NCI-H524 (cell line): ENCODE measurements around the gene CCDC179.
A peak's percentile ranks its signal among the peaks of the same experiment; 100 is the strongest.

ENCODE experiments used
- DNase-seq, 2 experiments: peaks; one replicate each; lab custom pipeline; 2025; lab: John Stamatoyannopoulos, UW

CCDC179 gene

DNA sequence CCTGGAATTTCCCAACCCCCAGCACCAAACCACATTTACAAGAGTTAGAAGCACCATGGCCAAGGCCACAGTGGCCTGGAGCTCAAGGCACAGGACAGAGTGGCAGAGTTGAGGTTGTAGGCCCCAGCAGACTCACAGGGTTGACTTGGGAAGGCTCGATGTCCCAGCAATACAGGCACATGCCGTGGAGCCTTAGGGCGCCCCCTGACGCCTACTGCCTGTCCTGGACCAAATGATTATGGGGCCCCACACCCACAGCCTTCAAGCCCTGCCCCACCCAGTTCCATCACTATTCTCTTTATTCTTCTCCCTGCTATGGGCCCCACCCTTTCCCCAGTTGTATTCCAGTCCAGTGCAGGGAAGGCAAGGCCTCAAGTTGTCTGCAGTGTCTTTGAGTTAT, at the start of gene CCDC179:
CCDC179 (minus strand) TSS at position 234 of the 400 bp plus-strand sequence; CDS start at position 181, 53 bp downstream.
- DNase-seq = no peak

DNA sequence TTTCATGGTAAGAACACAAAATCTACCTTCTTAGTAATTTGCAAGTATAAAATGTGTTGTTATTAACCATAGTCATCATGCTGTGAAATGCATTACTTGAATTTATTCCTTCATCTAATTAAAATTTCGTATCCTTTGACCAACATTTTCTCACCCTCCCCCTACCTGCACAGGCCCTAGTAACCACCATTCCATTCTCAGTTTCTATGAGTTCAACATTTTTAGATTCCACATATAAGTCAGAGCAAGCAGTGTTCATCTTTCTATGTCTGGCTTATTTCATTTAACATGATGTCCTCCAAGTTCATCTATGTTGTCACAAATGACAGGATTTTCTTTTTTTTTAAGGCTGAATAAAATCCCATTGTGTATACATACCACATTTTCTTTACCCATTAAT, 43.5 kb upstream of the CCDC179 start:
- no peak for DNase-seq

DNA sequence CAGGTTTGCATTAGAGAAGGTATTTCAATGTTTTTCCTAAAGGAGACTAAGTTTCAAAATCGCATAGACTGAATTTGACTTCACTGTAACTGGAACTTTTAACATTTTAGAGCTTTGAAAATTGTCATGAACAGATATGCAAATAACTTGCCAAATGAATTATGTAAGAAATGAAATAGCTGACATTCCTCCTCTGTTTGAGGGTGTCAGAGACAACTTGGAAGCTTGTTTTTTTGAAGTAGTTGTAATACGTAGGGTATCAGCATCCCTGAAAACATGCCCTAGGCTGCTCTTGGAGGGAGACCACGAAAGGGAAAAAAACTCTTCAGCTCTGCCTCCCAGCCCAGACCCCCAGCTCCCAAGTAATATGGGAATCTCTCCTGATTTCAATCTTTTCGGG, 41.3 kb upstream of the CCDC179 start:
- no peak for DNase-seq

DNA sequence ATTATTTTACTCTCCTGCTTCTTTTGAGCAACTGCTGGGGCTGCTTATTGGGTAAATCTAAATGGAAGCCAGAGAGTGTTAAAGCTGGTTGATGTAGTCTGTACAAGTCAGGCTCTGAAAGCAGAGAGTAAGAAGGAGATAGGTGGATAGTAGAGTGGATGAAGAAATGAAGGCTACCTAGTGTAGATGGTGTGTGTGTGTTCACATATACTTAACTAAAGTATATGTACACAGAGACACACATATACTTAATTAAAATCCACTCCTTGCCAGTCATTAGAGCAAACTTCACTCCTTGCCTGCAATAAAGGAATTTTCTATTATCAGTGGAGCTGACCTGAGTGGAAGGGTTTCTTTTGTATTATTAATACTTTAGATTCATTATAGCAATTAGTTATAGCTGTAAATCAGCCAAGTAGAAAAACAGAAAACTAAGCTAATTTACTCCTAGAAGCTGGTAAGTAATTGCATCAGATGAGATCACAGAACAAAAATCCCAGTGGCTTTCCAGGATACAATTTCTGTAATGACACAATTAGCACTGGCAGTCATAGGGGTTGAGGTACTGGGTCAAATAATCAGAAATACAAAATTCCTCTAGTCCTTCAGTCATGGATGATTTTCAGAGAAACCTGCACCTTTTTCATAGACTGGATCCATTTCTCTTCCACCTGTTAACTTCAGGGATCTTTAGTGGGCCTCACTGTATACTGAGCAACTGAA, 40.7 kb upstream of the CCDC179 start:
- no peak for DNase-seq

DNA sequence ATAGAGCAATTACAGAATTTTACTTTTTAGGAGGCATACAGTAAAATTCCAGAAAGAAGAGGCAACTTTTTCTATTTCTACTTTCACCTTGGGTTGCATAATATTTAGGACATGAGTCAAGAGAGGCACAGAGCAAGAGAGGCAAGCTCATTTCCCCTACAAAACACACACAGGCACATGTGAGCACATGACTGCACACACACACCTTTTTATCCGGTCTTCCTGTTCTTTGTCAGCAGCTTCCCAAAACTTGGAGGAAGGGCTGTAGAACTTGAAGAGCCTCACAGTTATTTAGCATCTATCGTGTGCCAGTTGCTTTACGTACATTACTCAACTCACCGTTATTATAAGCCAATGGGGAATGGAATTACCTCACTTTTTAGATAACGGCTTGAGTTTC, 37.8 kb upstream of the CCDC179 start:
- no peak for DNase-seq

DNA sequence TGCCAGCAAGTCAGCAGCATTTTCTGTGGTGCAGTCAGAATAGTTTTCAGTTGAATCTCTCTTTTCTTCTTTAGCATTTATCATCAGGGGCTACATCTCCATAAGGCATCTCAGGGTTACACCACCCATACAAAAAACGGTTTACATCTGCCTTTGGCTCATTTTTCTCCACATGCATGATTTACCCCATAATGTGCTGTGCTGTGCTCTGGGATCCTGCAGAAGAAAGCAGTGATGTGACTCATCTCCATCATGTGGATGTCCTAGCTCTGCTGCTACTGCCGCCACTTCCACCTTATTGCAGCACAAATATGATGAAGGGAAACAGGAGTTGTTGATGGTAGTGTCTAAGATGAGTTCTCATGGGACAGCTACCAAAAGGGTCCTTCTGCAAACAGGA, 30.0 kb upstream of the CCDC179 start:
- no peak for DNase-seq

DNA sequence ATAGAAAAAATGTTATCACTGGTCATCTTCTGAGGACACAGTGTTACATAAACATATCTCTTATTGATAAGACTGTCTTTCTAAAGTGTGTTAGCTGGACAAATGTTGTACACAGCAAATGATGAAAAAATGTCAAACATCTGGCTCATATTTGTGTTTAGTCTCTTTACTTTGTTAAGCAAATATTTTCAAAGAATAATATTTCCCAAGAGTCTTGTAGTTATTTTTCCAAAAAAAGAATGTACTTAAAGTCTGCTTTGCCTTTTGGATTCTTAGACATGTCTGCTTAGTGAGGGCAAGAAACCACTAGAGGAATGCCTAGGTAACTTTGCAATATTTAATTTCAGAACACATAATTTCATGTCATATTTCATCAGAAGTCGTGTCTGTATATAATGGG, 23.9 kb upstream of the CCDC179 start:
- DNase-seq = no peak

DNA sequence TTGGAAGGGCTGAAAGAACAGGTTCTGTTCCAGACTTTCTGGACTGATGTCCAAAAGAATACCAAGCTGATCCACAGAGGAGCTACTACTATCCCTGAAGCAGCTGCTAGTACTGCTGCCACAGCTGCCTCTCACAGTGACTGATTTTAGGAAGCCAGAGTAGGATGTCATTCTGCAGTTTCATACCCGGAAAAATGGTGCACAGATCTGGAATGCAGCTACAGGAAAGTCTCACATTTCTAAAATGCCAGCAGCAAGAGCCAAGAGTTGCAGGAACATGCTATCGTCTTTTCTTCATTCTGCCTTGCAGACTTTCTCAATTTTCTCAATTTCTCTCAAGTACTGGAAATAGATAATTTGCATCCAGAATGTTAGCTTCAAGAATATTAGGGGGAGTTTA, 19.4 kb upstream of the CCDC179 start:
- DNase-seq = no peak

DNA sequence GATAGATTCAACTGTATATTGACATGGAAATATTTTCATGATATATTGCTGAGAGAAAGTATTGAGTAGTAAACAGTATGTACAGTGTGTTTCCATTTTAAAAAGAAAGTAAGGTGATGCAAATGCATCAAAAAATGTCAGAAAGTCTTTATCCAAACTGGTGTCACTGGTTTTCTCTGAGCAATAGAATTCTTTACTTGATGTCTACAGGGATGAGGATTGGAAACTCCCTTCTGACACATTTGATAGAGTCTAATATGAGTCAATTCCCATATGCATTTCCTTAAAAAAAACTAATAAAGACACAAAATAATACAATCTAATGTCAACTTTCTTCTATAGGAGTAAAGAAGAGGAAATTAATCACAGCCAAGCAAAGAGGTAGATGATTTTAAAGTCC, 18.3 kb upstream of the CCDC179 start:
- DNase-seq = no peak

DNA sequence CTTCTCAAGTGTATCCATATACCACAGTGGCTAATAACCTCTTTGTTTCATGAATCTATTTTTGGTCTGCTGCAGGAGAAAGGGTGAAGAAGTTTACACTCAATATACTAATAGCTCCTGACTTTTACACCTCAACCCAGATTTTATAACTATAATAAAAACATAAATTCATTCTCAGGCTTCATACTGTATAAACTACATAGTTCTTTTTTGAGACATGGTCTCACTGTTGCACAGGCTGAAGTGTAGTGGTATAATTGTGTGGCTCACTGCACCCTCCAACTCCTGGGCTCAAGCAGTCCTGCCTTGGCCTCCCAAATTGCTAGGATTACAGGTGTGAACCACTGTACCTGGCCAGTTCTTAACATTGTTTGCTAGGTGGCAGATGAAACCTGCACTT, 17.8 kb upstream of the CCDC179 start:
- DNase-seq = no peak

DNA sequence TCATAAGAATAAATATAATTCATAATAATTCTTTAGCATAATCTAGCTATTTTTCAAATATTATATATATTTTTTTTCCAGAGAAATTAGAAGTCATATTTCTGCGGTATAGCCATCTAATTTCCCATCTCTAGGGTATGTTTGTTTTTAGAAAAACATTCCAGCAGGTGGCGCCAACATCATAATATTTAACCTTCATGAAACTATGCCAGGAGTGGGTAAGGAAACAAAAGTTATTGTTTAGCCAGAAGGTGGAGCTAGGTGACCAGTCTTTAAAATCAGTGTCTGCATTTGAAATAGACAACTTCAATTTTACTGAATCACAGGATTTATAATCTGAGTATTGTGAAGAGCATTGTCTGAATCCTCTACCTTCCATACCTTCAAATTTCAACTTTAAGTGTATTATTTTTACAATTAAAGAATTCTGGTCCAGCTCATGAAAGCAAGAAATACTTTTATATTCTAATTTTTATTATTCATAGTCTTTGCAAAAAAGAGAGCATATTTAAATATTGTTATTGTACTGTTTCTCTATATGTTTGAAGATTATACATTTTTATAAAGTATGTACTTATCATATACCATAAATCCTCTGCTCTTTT, 15.7 kb upstream of the CCDC179 start:
- DNase-seq = peak; percentile 65 to 84

DNA sequence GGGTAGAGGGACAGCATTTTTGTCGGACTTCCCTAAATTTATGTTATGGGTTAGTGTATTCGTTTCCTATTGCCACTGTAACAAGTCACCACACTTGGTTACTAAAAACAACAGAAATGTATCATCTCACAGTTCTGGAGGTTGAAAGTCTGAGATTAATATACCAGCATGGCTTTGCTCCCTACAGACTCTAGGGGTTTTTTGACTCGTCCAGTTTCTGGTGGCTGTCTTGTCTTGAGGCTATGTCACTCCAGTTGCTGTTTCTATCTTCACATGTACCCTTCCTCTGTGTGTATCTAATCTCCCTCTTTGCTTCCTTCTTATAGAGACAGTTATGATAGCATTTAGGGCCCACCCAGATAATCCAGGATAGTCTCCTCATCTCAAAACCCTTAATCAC, 9.1 kb upstream of the CCDC179 start:
- DNase-seq = no peak

DNA sequence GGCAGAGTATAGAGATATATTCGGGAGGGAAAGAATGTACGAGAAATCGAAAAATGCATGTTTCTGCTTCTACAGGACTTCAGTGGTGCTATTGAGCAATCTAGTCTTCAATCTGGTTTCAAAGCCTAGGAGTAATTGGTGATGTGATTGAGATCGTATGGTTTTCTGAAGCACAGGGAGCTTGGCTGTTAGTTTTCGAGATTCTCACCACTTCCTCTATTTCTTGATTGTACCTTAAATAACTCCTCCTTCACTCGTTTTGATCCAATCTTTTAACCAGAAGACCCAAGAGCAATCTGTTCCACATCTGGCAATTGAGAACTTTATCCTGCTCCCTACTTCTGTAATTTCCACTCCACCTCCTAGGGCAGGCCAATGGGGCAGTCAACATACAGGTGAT, 518 bp downstream of the CCDC179 start:
- DNase-seq = no peak

DNA sequence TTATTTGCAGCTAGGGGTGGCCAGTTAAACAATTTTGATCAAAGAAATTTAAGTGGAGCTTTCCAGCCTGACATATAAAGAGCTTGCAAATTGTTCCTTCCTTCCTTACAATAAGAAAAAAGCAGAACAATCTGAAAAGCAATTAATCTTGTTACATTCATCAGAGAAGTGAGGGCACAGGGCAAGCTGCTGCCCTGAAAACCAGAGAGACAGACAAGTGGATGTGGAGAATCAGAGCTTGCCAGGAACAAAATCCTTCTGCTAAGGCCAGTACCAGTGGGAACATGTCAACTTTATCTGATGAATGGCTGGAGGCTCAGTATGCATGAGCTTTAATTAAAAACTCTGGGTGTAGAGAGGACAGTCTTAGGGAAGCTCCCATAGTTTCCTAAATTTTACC, 8.8 kb downstream of the CCDC179 start:
- DNase-seq = no peak

DNA sequence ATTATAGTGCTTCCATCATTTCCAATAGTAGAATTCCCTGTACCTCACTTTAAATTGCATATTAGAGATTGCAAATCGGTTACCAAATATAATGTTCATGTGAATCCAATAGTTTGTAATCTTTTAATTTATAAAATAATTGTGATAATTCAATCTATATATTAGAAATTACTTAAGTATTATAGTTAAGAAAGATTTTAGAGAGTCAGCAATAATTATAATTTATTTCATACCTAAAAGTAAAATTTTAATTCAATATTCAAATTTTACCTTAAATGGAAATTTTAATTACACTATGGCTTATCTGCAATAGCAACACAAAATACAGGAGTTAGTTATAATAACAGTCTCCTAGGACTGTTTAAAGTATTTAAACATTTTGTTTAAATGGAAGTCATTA, 13.5 kb downstream of the CCDC179 start:
- no peak for DNase-seq

DNA sequence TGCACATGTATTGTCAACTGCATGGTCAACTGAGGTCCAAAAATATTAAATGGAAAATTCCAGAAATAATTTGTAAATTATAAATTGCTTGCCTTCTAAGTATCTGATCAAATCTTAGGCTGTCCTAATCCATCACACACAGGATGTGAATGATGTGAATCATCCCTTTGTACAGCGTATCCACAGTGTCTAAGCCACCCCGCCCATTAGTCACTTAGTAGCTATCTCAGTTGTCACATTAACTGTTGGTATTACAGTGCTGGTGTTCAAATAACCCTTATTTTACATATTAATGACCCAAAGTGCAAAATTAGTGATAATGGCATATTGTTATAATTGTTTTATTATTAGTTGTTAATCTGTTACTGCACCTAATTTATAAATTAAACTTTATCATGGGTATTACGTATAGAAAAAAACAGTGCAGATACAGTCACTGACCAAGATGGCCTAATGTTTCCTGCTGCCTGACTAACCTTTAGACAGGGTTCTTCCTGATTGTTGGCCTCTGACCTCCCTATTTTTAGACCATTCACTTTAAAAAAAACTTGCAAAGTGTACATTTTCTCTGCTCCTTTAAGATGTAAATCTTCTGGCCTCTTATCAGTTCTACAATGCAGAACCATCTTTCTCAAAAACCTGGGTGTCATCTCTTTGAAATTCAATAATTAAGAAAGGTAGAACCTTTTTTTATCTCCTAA, 27.8 kb downstream of the CCDC179 start:
- no peak for DNase-seq

DNA sequence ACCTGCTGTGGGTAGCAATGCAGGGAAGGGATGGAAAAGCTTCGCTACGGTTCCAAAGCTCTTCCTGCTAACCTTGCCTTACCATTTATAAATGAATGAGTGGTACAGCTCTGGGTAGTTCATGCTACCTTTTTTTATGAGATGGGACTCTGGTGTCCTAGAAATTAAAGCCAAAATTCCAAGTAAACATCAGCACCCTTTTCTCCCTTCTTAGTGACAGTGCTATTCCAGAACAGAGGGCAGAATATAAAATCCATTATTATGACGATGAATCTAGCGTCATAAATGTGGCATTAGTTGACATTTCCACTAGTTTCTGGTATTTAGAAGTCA, 30.2 kb downstream of the CCDC179 start:
- no peak for DNase-seq

DNA sequence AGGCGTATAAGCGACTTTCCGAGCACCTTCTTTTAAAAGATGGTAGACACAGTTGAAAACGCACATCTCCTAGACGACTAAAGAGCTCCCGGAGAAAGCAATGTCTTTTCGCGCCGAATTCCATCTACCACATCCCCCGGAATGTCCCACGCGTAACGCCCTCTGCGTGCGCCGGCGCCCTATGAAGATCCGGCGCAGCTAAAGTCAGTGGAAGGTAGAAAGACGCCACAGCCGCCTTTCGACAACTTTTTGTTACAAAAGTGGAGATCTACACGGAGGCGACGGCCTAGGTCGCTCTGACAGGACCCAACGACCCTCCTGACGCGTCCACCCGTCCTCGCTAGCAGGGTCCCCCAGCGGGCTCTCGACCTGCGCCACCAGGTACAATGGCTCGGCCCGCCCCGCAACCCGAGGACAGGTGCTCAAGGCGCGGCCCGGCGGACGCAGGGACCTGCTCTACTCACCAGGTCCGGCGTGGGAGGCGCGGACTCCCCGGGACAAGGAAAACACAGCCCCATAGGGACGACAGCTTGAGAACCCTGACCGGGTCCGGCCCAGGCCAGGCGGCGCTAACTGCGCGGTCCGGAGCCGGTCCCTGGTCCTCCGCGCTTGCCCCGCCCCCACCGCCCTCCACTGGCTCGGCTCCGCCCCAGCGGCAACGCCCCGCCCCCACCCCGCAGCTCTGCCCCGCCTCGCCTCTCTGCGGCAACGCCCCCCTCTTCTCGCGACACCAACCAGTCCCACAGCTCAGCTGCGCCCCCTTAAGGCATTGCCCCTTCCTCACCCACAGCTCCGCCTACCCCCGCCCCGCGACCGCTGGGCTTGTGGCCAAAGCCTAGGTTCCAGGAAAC, 30.8 kb downstream of the CCDC179 start, which contains the start of gene SVIP:
SVIP (minus strand) TSS at position 571 of the 851 bp plus-strand sequence; CDS start at position 518, 53 bp downstream.
- peak; percentile 85 to 94 for DNase-seq

DNA sequence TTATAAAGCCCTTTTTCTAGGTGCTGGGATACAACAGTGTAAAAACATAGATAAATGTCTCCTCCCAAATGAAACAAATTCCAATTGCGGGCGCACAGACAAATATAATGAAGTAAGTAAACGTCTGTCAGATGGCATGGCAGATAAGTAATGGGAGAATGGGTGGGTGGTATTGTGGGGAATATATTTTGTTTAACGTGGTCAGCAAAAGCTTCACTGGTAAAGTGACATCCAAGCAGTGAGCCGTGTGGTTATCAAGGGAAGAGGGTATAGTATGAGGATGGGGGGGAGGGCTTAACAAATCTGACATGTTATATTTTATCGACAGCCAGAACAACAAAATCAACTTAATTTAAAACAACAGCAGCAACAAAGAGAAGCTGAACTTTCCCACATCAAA, 31.9 kb downstream of the CCDC179 start:
- DNase-seq = peak in 1 of 2 experiments; percentile 28

DNA sequence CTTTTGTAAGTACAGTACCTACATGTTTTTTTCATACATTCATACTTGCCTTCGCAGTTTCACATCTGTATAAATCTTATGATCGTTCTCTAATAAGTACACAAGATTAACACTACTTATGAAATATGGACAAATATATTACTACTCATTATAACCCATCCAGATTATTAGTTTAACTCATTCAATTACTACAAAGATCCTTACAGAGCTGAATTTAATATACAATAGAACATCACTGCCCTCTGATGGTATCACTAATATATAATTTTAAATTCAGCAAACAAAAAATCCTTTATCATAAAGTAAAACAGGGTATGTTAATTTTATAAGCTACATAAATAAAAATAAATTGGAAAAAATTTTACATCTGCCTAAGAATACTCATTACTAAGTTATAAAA, 38.1 kb downstream of the CCDC179 start:
- DNase-seq = no peak

DNA sequence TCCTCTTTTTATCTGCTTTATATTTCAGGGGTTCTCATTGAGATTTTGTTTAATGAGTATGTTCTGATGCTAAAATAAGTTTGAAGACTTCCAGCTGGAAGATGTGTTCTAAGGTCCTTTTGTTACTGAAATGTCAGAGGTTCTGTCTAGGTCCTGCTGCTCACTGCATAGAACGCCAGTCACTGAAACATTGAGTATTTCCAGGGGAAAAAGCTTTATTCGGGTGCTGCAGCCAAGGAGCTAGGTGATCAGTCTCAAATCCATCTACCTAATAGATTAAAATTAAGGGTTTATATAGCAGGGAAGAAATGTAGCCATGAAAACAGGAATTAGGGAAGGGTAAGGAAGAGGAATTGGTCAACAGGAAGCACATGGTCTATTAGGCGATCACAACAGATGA, 50.4 kb downstream of the CCDC179 start:
- no peak for DNase-seq

DNA sequence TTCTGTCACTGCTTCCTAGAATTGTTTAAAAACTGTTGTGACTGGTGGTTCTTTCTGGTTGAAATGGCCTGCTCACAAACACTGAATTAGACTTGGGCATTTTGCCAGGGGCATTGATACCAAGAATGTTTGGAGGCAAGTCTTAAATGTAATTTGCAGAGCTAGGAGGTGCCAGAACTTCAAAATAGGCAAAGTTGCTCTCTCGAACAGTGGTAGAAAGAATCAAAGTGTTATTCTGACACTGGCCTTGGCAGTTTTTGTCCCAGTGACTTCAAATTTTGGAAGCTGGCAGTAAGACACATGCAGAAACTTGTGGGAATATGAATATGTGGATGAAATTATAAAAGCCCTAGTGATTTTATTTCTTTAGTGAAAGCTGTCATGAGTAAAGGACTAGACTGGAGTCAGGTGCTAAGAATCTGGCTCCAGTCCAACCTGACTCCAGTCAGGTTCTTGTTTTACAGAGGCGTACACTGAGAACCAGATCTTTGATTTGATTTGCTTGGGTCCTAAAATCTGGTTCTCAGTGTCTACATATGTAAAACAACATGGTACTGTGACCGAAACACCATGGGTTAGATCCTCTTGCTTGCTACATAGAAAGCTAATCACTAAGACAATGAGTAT, 51.6 kb downstream of the CCDC179 start:
- DNase-seq = no peak
